ENCODE measurements around the gene SOX6.

- no peak for TF ChIP-seq CTCF (IDR thresholded peaks at IDR 0.05)
- TF ChIP-seq POLR2A (IDR thresholded peaks at IDR 0.05) = no peak
Observed at GRCh38 chr11:16166571-16166970, 189.8 kb downstream of the SOX6 start.

Data from right lobe of liver (tissue), 4 donors.